DMS153 (cell line): Measurements from ENCODE around the gene GRHL3.

Experiments
- DNase-seq: peaks from one replicate; lab custom pipeline; 2025; lab: John Stamatoyannopoulos, UW

GRHL3 gene

GRCh38 chr1:24293392-24294227, 25.5 kb upstream of the GRHL3 start:
- DNase-seq = no peak

- no peak for DNase-seq
Measured at GRCh38 chr1:24294228-24294672, 24.9 kb upstream of the GRHL3 start.

- no peak for DNase-seq
Measured at GRCh38 chr1:24294716-24295371, 24.3 kb upstream of the GRHL3 start.

- no peak for DNase-seq
Measured at GRCh38 chr1:24295535-24295934, 23.6 kb upstream of the GRHL3 start.

- no peak for DNase-seq
Measured at GRCh38 chr1:24297187-24297851, 21.8 kb upstream of the GRHL3 start.

GRCh38 chr1:24297852-24298232, 21.3 kb upstream of the GRHL3 start:
- DNase-seq = no peak

GRCh38 chr1:24298606-24299005, 20.6 kb upstream of the GRHL3 start:
- no peak for DNase-seq

- no peak for DNase-seq
Measured at GRCh38 chr1:24299901-24300300, 19.3 kb upstream of the GRHL3 start.

- no peak for DNase-seq
Measured at GRCh38 chr1:24300971-24301784, 18.0 kb upstream of the GRHL3 start.

GRCh38 chr1:24301785-24302175, 17.4 kb upstream of the GRHL3 start:
- DNase-seq = no peak

GRCh38 chr1:24302209-24302611, 16.9 kb upstream of the GRHL3 start:
- DNase-seq = no peak

GRCh38 chr1:24303600-24303999, 15.6 kb upstream of the GRHL3 start:
- DNase-seq = no peak

GRCh38 chr1:24304763-24305162, 14.4 kb upstream of the GRHL3 start:
- DNase-seq = no peak

GRCh38 chr1:24308365-24309015, 10.7 kb upstream of the GRHL3 start:
- no peak for DNase-seq

GRCh38 chr1:24309762-24310485, 9.2 kb upstream of the GRHL3 start:
- no peak for DNase-seq

GRCh38 chr1:24311234-24311633, 7.9 kb upstream of the GRHL3 start:
- DNase-seq = no peak

GRCh38 chr1:24311741-24312140, 7.4 kb upstream of the GRHL3 start:
- DNase-seq = no peak

- no peak for DNase-seq
Measured at GRCh38 chr1:24315391-24315790, 3.8 kb upstream of the GRHL3 start.

- no peak for DNase-seq
Measured at GRCh38 chr1:24316645-24317044, 2.5 kb upstream of the GRHL3 start.

- no peak for DNase-seq
Measured at GRCh38 chr1:24317081-24317480, 2.1 kb upstream of the GRHL3 start.
